ENCODE data around the gene RIPK4. TPM values are rescaled to one million over a fixed set of nuclear protein-coding genes. Genes with fewer than 3 reads are reported as not detected.

RIPK4 gene
- total RNA-seq, 1 experiment from 2014 or later = 67.4 TPM

DNA sequence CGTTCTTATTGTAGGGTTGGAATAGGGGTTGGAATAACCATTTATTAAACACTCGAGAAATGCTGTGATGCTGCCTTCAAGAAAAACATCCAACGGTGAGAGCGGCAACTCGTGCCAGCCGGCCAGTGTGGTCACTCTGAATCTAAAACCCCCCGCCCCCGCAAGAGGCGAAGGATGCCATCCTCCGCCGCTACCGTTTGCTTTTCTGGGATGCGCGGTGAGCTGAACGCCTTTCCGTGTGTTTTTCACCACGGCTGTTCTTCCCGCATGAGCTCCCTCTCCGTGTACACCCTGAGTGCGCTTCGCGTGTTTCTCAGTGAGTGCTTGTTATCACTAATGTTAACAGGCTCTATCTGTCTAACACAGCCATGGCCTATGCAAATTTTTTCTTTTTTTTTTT is 42.0 kb upstream of the RIPK4 start:
- no peak overlapping the region for H3K27ac ChIP-seq (ENCODE audit: low read length)
- H3K4me1 ChIP-seq (ENCODE audit: control insufficient read depth, insufficient read depth, low read length) = no peaks in the 10 kb centered on the region
- no TSS peak for BruUV-seq (replicated peaks)
- POLR2A ChIA-PET = no interaction called here
- intact Hi-C loops (cut with micrococcal nuclease; ENCODE audit: unreplicated experiment) (no loop called here), in situ Hi-C loops (cut with HindIII; ENCODE audit: low pct_unique_long_range_greater_than_20kb, low sequenced_read_pairs) (no loop called here)
- TF ChIP-seq, protein P1, sequence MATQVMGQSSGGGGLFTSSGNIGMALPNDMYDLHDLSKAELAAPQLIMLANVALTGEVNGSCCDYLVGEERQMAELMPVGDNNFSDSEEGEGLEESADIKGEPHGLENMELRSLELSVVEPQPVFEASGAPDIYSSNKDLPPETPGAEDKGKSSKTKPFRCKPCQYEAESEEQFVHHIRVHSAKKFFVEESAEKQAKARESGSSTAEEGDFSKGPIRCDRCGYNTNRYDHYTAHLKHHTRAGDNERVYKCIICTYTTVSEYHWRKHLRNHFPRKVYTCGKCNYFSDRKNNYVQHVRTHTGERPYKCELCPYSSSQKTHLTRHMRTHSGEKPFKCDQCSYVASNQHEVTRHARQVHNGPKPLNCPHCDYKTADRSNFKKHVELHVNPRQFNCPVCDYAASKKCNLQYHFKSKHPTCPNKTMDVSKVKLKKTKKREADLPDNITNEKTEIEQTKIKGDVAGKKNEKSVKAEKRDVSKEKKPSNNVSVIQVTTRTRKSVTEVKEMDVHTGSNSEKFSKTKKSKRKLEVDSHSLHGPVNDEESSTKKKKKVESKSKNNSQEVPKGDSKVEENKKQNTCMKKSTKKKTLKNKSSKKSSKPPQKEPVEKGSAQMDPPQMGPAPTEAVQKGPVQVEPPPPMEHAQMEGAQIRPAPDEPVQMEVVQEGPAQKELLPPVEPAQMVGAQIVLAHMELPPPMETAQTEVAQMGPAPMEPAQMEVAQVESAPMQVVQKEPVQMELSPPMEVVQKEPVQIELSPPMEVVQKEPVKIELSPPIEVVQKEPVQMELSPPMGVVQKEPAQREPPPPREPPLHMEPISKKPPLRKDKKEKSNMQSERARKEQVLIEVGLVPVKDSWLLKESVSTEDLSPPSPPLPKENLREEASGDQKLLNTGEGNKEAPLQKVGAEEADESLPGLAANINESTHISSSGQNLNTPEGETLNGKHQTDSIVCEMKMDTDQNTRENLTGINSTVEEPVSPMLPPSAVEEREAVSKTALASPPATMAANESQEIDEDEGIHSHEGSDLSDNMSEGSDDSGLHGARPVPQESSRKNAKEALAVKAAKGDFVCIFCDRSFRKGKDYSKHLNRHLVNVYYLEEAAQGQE (IDR thresholded peaks at IDR 0.05; ENCODE audit: insufficient read depth in 1 of 2, low read depth in 2 of 2, low read length in 1 of 2) = no peak
- TF ChIP-seq POLR2AphosphoS5 (IDR thresholded peaks at IDR 0.05; ENCODE audit: low read depth, low read length) (no peak), TCF7L2 (IDR thresholded peaks at IDR 0.05; ENCODE audit: low read depth, low read length) (no peak), SIN3A (IDR thresholded peaks at IDR 0.05; ENCODE audit: borderline replicate concordance, insufficient read depth, low read depth, low read length) (no peak)
- TF ChIP-seq, protein P2, sequence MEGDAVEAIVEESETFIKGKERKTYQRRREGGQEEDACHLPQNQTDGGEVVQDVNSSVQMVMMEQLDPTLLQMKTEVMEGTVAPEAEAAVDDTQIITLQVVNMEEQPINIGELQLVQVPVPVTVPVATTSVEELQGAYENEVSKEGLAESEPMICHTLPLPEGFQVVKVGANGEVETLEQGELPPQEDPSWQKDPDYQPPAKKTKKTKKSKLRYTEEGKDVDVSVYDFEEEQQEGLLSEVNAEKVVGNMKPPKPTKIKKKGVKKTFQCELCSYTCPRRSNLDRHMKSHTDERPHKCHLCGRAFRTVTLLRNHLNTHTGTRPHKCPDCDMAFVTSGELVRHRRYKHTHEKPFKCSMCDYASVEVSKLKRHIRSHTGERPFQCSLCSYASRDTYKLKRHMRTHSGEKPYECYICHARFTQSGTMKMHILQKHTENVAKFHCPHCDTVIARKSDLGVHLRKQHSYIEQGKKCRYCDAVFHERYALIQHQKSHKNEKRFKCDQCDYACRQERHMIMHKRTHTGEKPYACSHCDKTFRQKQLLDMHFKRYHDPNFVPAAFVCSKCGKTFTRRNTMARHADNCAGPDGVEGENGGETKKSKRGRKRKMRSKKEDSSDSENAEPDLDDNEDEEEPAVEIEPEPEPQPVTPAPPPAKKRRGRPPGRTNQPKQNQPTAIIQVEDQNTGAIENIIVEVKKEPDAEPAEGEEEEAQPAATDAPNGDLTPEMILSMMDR (IDR thresholded peaks at IDR 0.05) = no peak
- no peaks in the 10 kb centered on the region for H3K36me3 ChIP-seq (ENCODE audit: control insufficient read depth, insufficient read depth, low read length)
- no peaks in the 10 kb centered on the region for H3K27me3 ChIP-seq (ENCODE audit: control insufficient read depth, insufficient read depth, low read length)
- no peak overlapping the region for H3K4me3 ChIP-seq (ENCODE audit: low read depth in 2 of 2, low read length in 2 of 2)
- CTCF ChIA-PET = no interaction called here
- no peaks in the 10 kb centered on the region for H3K9me3 ChIP-seq (ENCODE audit: control insufficient read depth, insufficient read depth, low read depth, low read length)
- no peak for ATAC-seq
- no peak for DNase-seq (ENCODE audit: low read depth, low spot score)

DNA sequence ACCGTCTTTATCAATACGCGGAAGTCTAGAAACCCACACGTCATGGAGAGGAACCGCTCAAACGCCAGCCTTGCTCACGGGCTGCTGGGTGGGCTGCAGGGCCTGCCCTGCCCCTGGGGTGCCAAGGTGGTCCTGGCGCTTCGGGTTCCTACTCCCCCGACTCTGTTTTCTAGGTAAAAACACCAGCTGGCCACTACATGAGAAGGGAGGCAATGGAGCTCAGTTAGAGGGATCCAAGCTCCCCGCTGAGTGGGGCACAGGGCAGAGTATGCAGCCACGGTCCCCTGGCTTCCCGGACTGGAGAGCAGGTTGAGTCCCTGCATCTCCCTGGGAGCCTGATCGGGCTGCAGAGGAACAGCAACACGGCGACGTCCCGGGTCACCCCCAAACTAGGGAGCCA is 41.2 kb upstream of the RIPK4 start:
- CTCF ChIA-PET = no interaction called here
- ATAC-seq (no peak), DNase-seq (ENCODE audit: low read depth, low spot score) (no peak)
- Histone ChIP-seq H3K36me3 (ENCODE audit: control insufficient read depth, insufficient read depth, low read length) (no peaks in the 10 kb centered on the region; the same call in 1 of the 2 replicates), H3K4me1 (ENCODE audit: control insufficient read depth, insufficient read depth, low read length) (no peaks in the 10 kb centered on the region), H3K9me3 (ENCODE audit: control insufficient read depth, insufficient read depth, low read depth, low read length) (no peaks in the 10 kb centered on the region), H3K27me3 (ENCODE audit: control insufficient read depth, insufficient read depth, low read length) (no peaks in the 10 kb centered on the region), H3K27ac (ENCODE audit: low read length) (no peak overlapping the region), H3K4me3 (ENCODE audit: low read depth in 2 of 2, low read length in 2 of 2) (no peak overlapping the region)
- POLR2A ChIA-PET = no interaction called here
- intact Hi-C loops (cut with micrococcal nuclease; ENCODE audit: unreplicated experiment) (no loop called here), in situ Hi-C loops (cut with HindIII; ENCODE audit: low pct_unique_long_range_greater_than_20kb, low sequenced_read_pairs) (no loop called here)
- no TSS peak for BruUV-seq (replicated peaks)
- TF ChIP-seq, protein P2 (IDR thresholded peaks at IDR 0.05) = no peak
- TF ChIP-seq POLR2AphosphoS5 (IDR thresholded peaks at IDR 0.05; ENCODE audit: low read depth, low read length) = no peak
- TF ChIP-seq, protein P1 (IDR thresholded peaks at IDR 0.05; ENCODE audit: insufficient read depth in 1 of 2, low read depth in 2 of 2, low read length in 1 of 2) = no peak
- TF ChIP-seq SIN3A (IDR thresholded peaks at IDR 0.05; ENCODE audit: borderline replicate concordance, insufficient read depth, low read depth, low read length) = no peak

Measured in Panc1 (cell line).